Natural killer cell treated with Interleukin-12 subunit alpha and Interleukin-12 subunit beta and Interleukin-15 and Interleukin-18, amount 100 ng/mL, for 72 hours (primary cell): ENCODE results near the gene AKR1C4. TPM values are rescaled to one million over a fixed set of nuclear protein-coding genes. Genes with fewer than 3 reads are reported as not detected.

ENCODE experiments used
- ATAC-seq, 2 donors: fragments of 150-1000 bp; cut with Tn5 transposase in 1 of 2; sonication (Bioruptor Pico), chemical (Tn5 transposase) in 1 of 2; 2 replicates each; pipeline ENCODE4 v1.10.0; 2021
- DNase-seq: peaks from one replicate; pipeline ENCODE4 v3.0.0; 2022; ENCODE audit warnings: low spot score
- H3K27ac Mint-ChIP-seq, 2 donors: 1 replicate in 1 of 2; 2 replicates in 1 of 2; pipeline ENCODE4 v1.8.0; 2022; ENCODE audit warnings: mixed read lengths in 2 of 2, mild to moderate bottlenecking in 1 of 2, moderate library complexity in 1 of 2
- H3K27me3 Mint-ChIP-seq, 2 donors: 1 replicate in 1 of 2; 2 replicates in 1 of 2; pipeline ENCODE4 v1.8.0; 2022; ENCODE audit warnings: mixed read lengths in 2 of 2
- H3K36me3 Mint-ChIP-seq: one replicate; pipeline ENCODE4 v1.8.0; 2022; ENCODE audit warnings: mixed read lengths
- H3K4me1 Mint-ChIP-seq, 2 donors: 1 replicate in 1 of 2; 2 replicates in 1 of 2; pipeline ENCODE4 v1.8.0; 2022; ENCODE audit warnings: low read depth in 2 of 2, mixed read lengths in 2 of 2, mild to moderate bottlenecking in 1 of 2
- H3K4me3 Mint-ChIP-seq: one replicate; pipeline ENCODE4 v1.8.0; 2022; ENCODE audit warnings: mixed read lengths
- H3K9me3 Mint-ChIP-seq: 2 replicates; pipeline ENCODE4 v1.8.0; 2022; ENCODE audit warnings: mixed read lengths
- total RNA-seq, 2 donors: library from RNA; stranded (reverse); gene quantifications; one replicate each; pipeline ENCODE4 v1.2.3, GENCODE V29; 2022

Gene AKR1C4
- total RNA-seq, 2 donors from 2014 or later, result not detected

GRCh38 chr10:5265139-5265538 is 68.5 kb downstream of the AKR1C4 start:
- DNase-seq (no peak), ATAC-seq (no peak)
- H3K27ac Mint-ChIP-seq, result no peak overlapping the region
- peaks cover 0 to 9% of the 10 kb centered on the region in 2 donors for H3K4me1 Mint-ChIP-seq
- H3K36me3 Mint-ChIP-seq, result peaks cover 36% of the 10 kb centered on the region
- H3K27me3 Mint-ChIP-seq, result no peaks in the 10 kb centered on the region
- no peak overlapping the region for H3K4me3 Mint-ChIP-seq
- peaks cover 3% of the 10 kb centered on the region for H3K9me3 Mint-ChIP-seq

- no peaks in the 10 kb centered on the region for H3K27me3 Mint-ChIP-seq
- peaks cover 3% of the 10 kb centered on the region for H3K9me3 Mint-ChIP-seq
- H3K36me3 Mint-ChIP-seq, result peaks cover 37% of the 10 kb centered on the region
- no peak overlapping the region for H3K27ac Mint-ChIP-seq
- ATAC-seq (no peak), DNase-seq (no peak)
- H3K4me1 Mint-ChIP-seq, result peaks cover 0 to 4% of the 10 kb centered on the region in 2 donors
- no peak overlapping the region for H3K4me3 Mint-ChIP-seq
Measured at GRCh38 chr10:5266351-5266750, 69.7 kb downstream of the AKR1C4 start.

GRCh38 chr10:5266804-5267203 is 70.2 kb downstream of the AKR1C4 start:
- no peak overlapping the region for H3K27ac Mint-ChIP-seq
- H3K4me3 Mint-ChIP-seq, result no peak overlapping the region
- ATAC-seq (no peak), DNase-seq (no peak)
- peaks cover 0 to 7% of the 10 kb centered on the region in 2 donors for H3K4me1 Mint-ChIP-seq
- peaks cover 3% of the 10 kb centered on the region for H3K9me3 Mint-ChIP-seq
- H3K27me3 Mint-ChIP-seq, result no peaks in the 10 kb centered on the region
- peaks cover 36% of the 10 kb centered on the region for H3K36me3 Mint-ChIP-seq

GRCh38 chr10:5268234-5268633 is 71.6 kb downstream of the AKR1C4 start:
- no peak for ATAC-seq
- H3K4me1 Mint-ChIP-seq, result peaks cover 5 to 13% of the 10 kb centered on the region in 2 donors
- no peak for DNase-seq
- no peak overlapping the region for H3K27ac Mint-ChIP-seq
- peaks cover 29% of the 10 kb centered on the region for H3K36me3 Mint-ChIP-seq
- peaks cover 3% of the 10 kb centered on the region for H3K9me3 Mint-ChIP-seq
- H3K4me3 Mint-ChIP-seq, result no peak overlapping the region
- H3K27me3 Mint-ChIP-seq, result no peaks in the 10 kb centered on the region

Other genes with a start within 250 kb of the AKR1C4 start
- 1 to 10 TPM in 1 of 2 donors, under 1 TPM in 1; 0.28 to 1.0 TPM for gene AKR1C1, start 233.4 kb upstream of the AKR1C4 start, total RNA-seq
- gene AKR1C2, start 193.0 kb upstream of the AKR1C4 start, total RNA-seq, result not detected
- gene AKR1C3, start 102.4 kb upstream of the AKR1C4 start, total RNA-seq, result 10 to 100 TPM in 1 of 2 donors, 1 to 10 TPM in 1; 3.8 to 37.0 TPM
- gene AKR1C8, start 11.7 kb upstream of the AKR1C4 start, total RNA-seq, result 1 to 10 TPM in 1 of 2 donors, under 1 TPM in 1; 0.38 to 1.3 TPM
- not detected for gene UCN3, start 168.1 kb downstream of the AKR1C4 start, total RNA-seq
- under 1 TPM in 1 of 2 donors, not detected in 1; 0.19 TPM for gene TUBAL3, start 208.0 kb downstream of the AKR1C4 start, total RNA-seq
- gene NET1, start 215.7 kb downstream of the AKR1C4 start, total RNA-seq, result 10 to 100 TPM; 20.1 to 36.0 TPM